HepG2 (cell line): ENCODE results near the gene NR2F6.

ENCODE experiments used
- AGO1 ChIP-seq: fragments of 200-400 bp; formaldehyde crosslinking; IDR thresholded peaks from 2 replicates; pipeline ENCODE4 v1.6.1; 2017; ENCODE audit warnings: mild to moderate bottlenecking, low read depth, low read length, moderate library complexity; ENCODE audit not compliant: poor library complexity, severe bottlenecking
- EZH2 ChIP-seq: conservative IDR thresholded peaks from 2 replicates; pipeline ENCODE4 v1.6.1; 2012; ENCODE audit warnings: mild to moderate bottlenecking, low read depth, low read length, moderate library complexity
- RAD21 ChIP-seq: fragments of 450-650 bp; formaldehyde crosslinking; IDR thresholded peaks from 2 replicates; pipeline ENCODE4 v1.5.0; 2020; ENCODE audit warnings: mild to moderate bottlenecking
- RFX1 ChIP-seq: fragments of 450-650 bp; IDR thresholded peaks from 2 replicates; pipeline ENCODE4 v1.6.1; 2017
- TCF7 ChIP-seq: sonication (generic); IDR thresholded peaks from 2 replicates; pipeline ENCODE4 v1.6.1; 2016; ENCODE audit warnings: antibody characterized with exemption, low read depth
- ZNF274 ChIP-seq: sonication (generic); formaldehyde crosslinking; IDR thresholded peaks from 2 replicates; pipeline ENCODE4 v1.5.1; 2020; ENCODE audit warnings: mild to moderate bottlenecking, missing genetic modification reagents
- ZNF644 ChIP-seq: IDR thresholded peaks from 2 replicates; pipeline ENCODE4 v1.6.1; 2016; ENCODE audit warnings: low read depth

- TF ChIP-seq TCF7 (no peak), RFX1 (no peak), ZNF274 (CRISPR knock-in tag) (no peak), ZNF644 (no peak), EZH2 (no peak), AGO1 (no peak), RAD21 (CRISPR knock-in tag) (no peak)
These were observed 39.9 kb upstream of the NR2F6 start for GRCh38 chr19:17285415-17286135.
